Nephron (organoid): ENCODE data around the gene ABTB1.

ENCODE experiments used
- H3K27ac Mint-ChIP-seq, 3 experiments: 2 replicates each; pipeline ENCODE4 v1.8.0; 2020; ENCODE audit warnings: mixed read lengths in 3 of 3, mild to moderate bottlenecking in 2 of 3, moderate library complexity in 1 of 3
- H3K27me3 Mint-ChIP-seq: 2 replicates; pipeline ENCODE4 v1.8.0; 2021; ENCODE audit warnings: low read depth, mild to moderate bottlenecking, moderate library complexity, mixed read lengths
- H3K36me3 Mint-ChIP-seq: 2 replicates; pipeline ENCODE4 v1.8.0; 2020; ENCODE audit warnings: low read depth, mixed read lengths
- H3K4me1 Mint-ChIP-seq: 2 replicates; pipeline ENCODE4 v1.8.0; 2020; ENCODE audit warnings: mixed read lengths
- H3K4me3 Mint-ChIP-seq, 3 experiments: 2 replicates each; pipeline ENCODE4 v1.8.0; 2020; ENCODE audit warnings: mild to moderate bottlenecking in 3 of 3, mixed read lengths in 3 of 3, moderate library complexity in 2 of 3
- H3K9me3 Mint-ChIP-seq: 2 replicates; pipeline ENCODE4 v1.8.0; 2020; ENCODE audit warnings: mixed read lengths
- TF ChIP-seq, protein P1 (sequence below), 3 experiments: fragments of 200-600 bp; sonication (generic); IDR thresholded peaks; one replicate each; pipeline ENCODE4 v1.5.0; 2021; ENCODE audit warnings: antibody characterized with exemption in 3 of 3; ENCODE audit not compliant: unreplicated experiment in 3 of 3

Gene ABTB1

GRCh38 chr3:127691974-127692373 lies 19.2 kb downstream of the ABTB1 start:
- TF ChIP-seq, protein P1, sequence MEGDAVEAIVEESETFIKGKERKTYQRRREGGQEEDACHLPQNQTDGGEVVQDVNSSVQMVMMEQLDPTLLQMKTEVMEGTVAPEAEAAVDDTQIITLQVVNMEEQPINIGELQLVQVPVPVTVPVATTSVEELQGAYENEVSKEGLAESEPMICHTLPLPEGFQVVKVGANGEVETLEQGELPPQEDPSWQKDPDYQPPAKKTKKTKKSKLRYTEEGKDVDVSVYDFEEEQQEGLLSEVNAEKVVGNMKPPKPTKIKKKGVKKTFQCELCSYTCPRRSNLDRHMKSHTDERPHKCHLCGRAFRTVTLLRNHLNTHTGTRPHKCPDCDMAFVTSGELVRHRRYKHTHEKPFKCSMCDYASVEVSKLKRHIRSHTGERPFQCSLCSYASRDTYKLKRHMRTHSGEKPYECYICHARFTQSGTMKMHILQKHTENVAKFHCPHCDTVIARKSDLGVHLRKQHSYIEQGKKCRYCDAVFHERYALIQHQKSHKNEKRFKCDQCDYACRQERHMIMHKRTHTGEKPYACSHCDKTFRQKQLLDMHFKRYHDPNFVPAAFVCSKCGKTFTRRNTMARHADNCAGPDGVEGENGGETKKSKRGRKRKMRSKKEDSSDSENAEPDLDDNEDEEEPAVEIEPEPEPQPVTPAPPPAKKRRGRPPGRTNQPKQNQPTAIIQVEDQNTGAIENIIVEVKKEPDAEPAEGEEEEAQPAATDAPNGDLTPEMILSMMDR (IDR thresholded peaks at IDR 0.05; ENCODE audit: unreplicated experiment in 3 of 3): no peak
- no peaks in the 10 kb centered on the region for H3K36me3 Mint-ChIP-seq
- H3K27me3 Mint-ChIP-seq: peaks cover 7% of the 10 kb centered on the region
- H3K27ac Mint-ChIP-seq: no peak overlapping the region
- no peak overlapping the region for H3K4me3 Mint-ChIP-seq
- H3K4me1 Mint-ChIP-seq: peaks cover 9% of the 10 kb centered on the region
- no peaks in the 10 kb centered on the region for H3K9me3 Mint-ChIP-seq

DNA sequence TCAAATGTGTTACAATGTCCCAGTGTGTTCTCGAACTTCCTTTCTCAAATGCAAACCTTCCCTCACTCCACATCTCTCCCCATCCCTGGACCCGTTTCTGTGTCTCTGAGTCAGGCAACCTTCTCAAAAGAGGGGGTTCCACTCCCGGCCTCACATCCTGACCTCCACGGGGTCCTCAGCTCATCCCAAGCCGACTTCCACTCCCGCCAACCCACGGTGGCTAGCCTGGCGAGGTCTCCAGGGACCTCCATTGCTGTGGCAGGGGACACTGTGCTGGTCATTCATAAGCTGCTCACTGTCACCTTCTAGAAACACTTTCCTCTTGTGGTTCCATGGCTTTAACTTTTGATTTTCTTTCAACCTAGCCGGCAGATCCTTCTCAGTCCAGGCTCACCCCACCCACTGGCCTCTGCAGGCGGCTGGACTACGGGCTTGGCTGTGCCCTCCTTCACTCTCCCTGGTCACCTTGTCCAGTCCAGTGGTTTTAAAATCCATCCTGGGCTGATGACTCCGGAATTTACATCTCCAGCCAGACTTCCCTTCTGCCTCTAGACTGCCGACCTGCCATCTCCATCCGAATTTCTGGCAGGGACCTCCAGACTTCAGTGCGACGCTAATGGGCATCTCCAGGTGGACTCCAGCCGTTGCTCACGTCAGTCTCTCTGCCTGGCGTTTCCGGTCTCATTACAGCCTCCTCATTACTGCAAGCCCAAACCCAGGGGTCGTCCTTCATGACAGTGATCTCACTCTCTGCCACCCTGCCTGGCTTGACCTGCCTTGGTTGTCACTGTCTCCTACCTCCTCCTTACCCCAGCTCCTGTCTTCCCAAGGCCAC lies 20.0 kb downstream of the ABTB1 start:
- Mint-ChIP-seq H3K4me3 (no peak overlapping the region), H3K27ac (peak overlapping the region; percentile 10 to 28 (median 11)), H3K36me3 (no peaks in the 10 kb centered on the region), H3K4me1 (peaks cover 17% of the 10 kb centered on the region), H3K27me3 (peaks cover 7% of the 10 kb centered on the region), H3K9me3 (no peaks in the 10 kb centered on the region)
- TF ChIP-seq, protein P1 (IDR thresholded peaks at IDR 0.05; ENCODE audit: unreplicated experiment in 3 of 3): no peak

GRCh38 chr3:127693336-127693843 lies 20.6 kb downstream of the ABTB1 start:
- Mint-ChIP-seq H3K4me3 (no peak overlapping the region), H3K27ac (peak overlapping the region; percentile 10 to 28 (median 11)), H3K9me3 (no peaks in the 10 kb centered on the region), H3K27me3 (peaks cover 7% of the 10 kb centered on the region), H3K36me3 (no peaks in the 10 kb centered on the region), H3K4me1 (peaks cover 23% of the 10 kb centered on the region)
- TF ChIP-seq, protein P1 (IDR thresholded peaks at IDR 0.05; ENCODE audit: unreplicated experiment in 3 of 3): no peak

DNA sequence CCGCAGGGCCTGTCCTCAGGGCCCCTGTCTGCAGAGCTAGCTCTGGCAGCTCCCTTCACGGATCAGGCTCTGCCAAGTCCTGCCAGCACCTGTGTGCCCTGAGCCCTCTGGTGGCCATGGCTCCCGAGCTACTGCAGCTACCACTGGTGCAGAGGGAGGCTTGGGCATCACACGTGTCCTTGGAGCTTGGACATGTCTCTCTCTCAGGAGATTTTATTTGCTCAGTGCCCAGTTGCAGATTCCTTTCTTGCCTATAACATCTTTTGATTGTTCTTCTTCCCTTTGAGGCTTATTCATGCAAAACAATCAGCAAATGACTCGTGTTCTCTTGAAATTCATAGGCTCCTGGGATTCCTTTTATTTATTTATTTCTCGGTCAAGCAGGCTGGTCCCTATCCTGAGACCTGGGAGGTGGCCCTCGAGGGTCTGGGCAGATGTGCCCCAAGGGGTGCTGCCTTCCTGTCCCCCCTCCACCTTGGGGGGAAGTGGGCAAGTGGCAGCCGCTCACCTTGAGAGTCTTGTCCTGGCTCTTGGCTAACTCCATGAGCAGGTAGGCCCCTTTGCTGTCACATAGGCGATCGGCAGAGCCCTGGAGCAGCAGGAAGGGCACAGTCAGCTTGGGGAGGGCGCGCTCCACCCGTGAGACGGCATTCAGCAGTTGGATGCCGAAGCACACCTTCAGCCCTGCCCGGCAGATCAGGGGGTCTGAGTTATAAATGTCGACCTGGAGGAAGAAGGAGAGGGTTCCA lies 21.9 kb downstream of the ABTB1 start:
- H3K4me1 Mint-ChIP-seq: peaks cover 35% of the 10 kb centered on the region
- peaks cover 3% of the 10 kb centered on the region for H3K27me3 Mint-ChIP-seq
- no peak overlapping the region for H3K27ac Mint-ChIP-seq
- no peaks in the 10 kb centered on the region for H3K9me3 Mint-ChIP-seq
- TF ChIP-seq, protein P1 (IDR thresholded peaks at IDR 0.05; ENCODE audit: unreplicated experiment in 3 of 3): no peak
- H3K4me3 Mint-ChIP-seq: no peak overlapping the region
- no peaks in the 10 kb centered on the region for H3K36me3 Mint-ChIP-seq

DNA sequence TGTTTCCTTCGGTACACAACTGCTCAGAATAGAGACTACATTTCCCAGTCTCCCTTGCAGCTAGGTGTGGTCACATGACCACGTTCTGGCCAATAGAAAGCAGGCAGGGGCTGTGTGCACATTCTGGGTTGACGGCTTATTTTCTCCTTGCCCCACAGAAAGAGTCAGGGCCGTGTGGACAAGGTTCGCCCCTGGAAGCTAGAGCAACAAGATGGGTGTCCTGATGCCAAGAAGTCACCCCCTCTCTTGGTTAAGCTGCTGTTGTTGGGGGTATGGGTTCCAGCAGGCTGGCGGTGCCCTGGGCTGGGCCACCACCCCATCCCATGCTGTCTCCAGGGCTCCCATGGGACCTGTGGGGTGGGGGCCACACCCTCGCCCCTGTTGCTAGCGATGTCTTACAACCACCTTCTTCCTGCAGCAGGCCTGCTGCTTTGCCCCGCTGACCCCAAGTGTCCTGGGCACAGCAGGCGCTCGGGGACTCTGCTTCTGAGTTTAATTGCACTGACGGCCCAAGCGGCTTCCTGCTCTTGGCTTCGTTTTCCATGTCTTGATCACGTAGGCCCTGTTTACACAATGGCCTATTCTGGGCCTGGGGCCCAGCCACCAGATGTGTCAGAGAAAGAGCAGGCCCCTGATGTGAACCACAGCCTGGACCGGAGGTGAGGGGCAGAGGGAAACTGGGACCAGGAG lies 24.9 kb downstream of the ABTB1 start:
- H3K9me3 Mint-ChIP-seq: no peaks in the 10 kb centered on the region
- peak overlapping the region; percentile 80 to 94 (median 93) for H3K27ac Mint-ChIP-seq
- TF ChIP-seq, protein P1 (IDR thresholded peaks at IDR 0.05; ENCODE audit: unreplicated experiment in 3 of 3): no peak
- H3K36me3 Mint-ChIP-seq: no peaks in the 10 kb centered on the region
- H3K27me3 Mint-ChIP-seq: peaks cover 3% of the 10 kb centered on the region
- H3K4me3 Mint-ChIP-seq: peak overlapping the region; percentile 24 to 41 (median 31)
- peaks cover 50% of the 10 kb centered on the region for H3K4me1 Mint-ChIP-seq
